HG03571 (cell line): ENCODE results near the gene ZSCAN5A.
"Not testable (repeated sequence)": the region's sequence is repeated elsewhere in the genome, so short reads cannot be mapped to it uniquely, and the experiment has no call there.

Source experiments
- ATAC-seq: cut with Tn5 transposase; IDR thresholded peaks from one replicate; pipeline ENCODE4 v1.9.1; 2021; ENCODE audit not compliant: unreplicated experiment

Gene ZSCAN5A

GRCh38 chr19:56273563-56274117 lies 41.0 kb downstream of the ZSCAN5A start:
- no peak for ATAC-seq

GRCh38 chr19:56272161-56272798 lies 42.4 kb downstream of the ZSCAN5A start, which contains the start of gene EDDM13:
EDDM13 (plus strand) TSS chr19:56272748; CDS start chr19:56272835, 87 bp downstream.
- no peak for ATAC-seq

- no peak for ATAC-seq
These were observed 43.5 kb downstream of the ZSCAN5A start for GRCh38 chr19:56271151-56271550.

- no peak for ATAC-seq
These were observed 44.0 kb downstream of the ZSCAN5A start for GRCh38 chr19:56270676-56271075.

GRCh38 chr19:56269348-56269747 lies 45.3 kb downstream of the ZSCAN5A start:
- no peak for ATAC-seq

- no peak for ATAC-seq
These were observed 48.6 kb downstream of the ZSCAN5A start for GRCh38 chr19:56266051-56266450.

- ATAC-seq: no peak
These were observed 51.3 kb downstream of the ZSCAN5A start for GRCh38 chr19:56263319-56263718.

- ATAC-seq: not testable (repeated sequence)
These were observed 52.7 kb downstream of the ZSCAN5A start for GRCh38 chr19:56261932-56262331.

GRCh38 chr19:56261145-56261544 lies 53.5 kb downstream of the ZSCAN5A start:
- no peak for ATAC-seq

- ATAC-seq: no peak
These were observed 56.4 kb downstream of the ZSCAN5A start for GRCh38 chr19:56258272-56258671.

GRCh38 chr19:56253737-56254136 lies 60.9 kb downstream of the ZSCAN5A start:
- no peak for ATAC-seq

GRCh38 chr19:56252699-56253422 lies 61.8 kb downstream of the ZSCAN5A start:
- ATAC-seq: no peak

GRCh38 chr19:56248736-56249338 lies 65.8 kb downstream of the ZSCAN5A start:
- ATAC-seq: not testable (repeated sequence)

GRCh38 chr19:56245764-56246163 lies 68.9 kb downstream of the ZSCAN5A start:
- not testable (repeated sequence) for ATAC-seq

- no peak for ATAC-seq
These were observed 69.4 kb downstream of the ZSCAN5A start for GRCh38 chr19:56245121-56245740.

- no peak for ATAC-seq
These were observed 91.2 kb downstream of the ZSCAN5A start for GRCh38 chr19:56223481-56223880.

- no peak for ATAC-seq
These were observed 91.7 kb downstream of the ZSCAN5A start for GRCh38 chr19:56222901-56223300.

GRCh38 chr19:56221851-56222250 lies 92.8 kb downstream of the ZSCAN5A start:
- no peak for ATAC-seq

- ATAC-seq: not testable (repeated sequence)
These were observed 93.2 kb downstream of the ZSCAN5A start for GRCh38 chr19:56221442-56221841.

GRCh38 chr19:56218961-56219360 lies 95.7 kb downstream of the ZSCAN5A start:
- ATAC-seq: no peak
